Lower leg skin (tissue), 4 donors: ENCODE results near the gene ARID3B. TPM values are rescaled to one million over a fixed set of nuclear protein-coding genes. Genes with fewer than 3 reads are reported as not detected.
"Not testable (repeated sequence)": the region's sequence is repeated elsewhere in the genome, so short reads cannot be mapped to it uniquely, and the experiment has no call there.

Experiments
- DNase-seq, 2 donors: peaks; one replicate each; pipeline ENCODE4 v3.0.0-alpha.2; 2019; ENCODE audit warnings: low spot score in 2 of 2
- H3K4me3 ChIP-seq: fragments of 200-600 bp; sonication (generic); 2 replicates; pipeline ENCODE4 v1.5.1; 2017; ENCODE audit warnings: mild to moderate bottlenecking, low read depth; ENCODE audit not compliant: poor library complexity, severe bottlenecking
- POLR2A ChIP-seq, 2 donors: fragments of 450-650 bp; IDR thresholded peaks; one replicate each; pipeline ENCODE4 v1.6.1; 2016 to 2017; ENCODE audit warnings: antibody characterized with exemption in 2 of 2, mild to moderate bottlenecking in 1 of 2, moderate library complexity in 1 of 2
- WGBS, 2 donors: methylation state at CpG; one replicate each; pipeline ENCODE4 v1.1.5; 2018; 5-methylcytosine and 5-hydroxymethylcytosine counted together
- intact Hi-C: fragments of 100-400 bp; cut with DNase I; formaldehyde crosslinking; loops from one replicate; pipeline ENCODE4 v1.15.0; 2023; ENCODE audit warnings: low total_unique reads
- total RNA-seq, 4 donors: library from RNA; depleted of rRNA; stranded (reverse); fragments of >200 nt; gene quantifications; one replicate each; pipeline ENCODE4 v1.1.0, GENCODE V29; 2016
- TF ChIP-seq, protein P1 (sequence below), 3 donors: fragments of 450-650 bp; IDR thresholded peaks; one replicate each; pipeline ENCODE4 v1.5.1; 2016; ENCODE audit warnings: antibody characterized with exemption in 3 of 3, mild to moderate bottlenecking in 3 of 3, moderate library complexity in 2 of 3

Gene ARID3B
- total RNA-seq, 4 donors from 2014 or later: 4.9 to 6.3 (median 6.1) TPM

DNA sequence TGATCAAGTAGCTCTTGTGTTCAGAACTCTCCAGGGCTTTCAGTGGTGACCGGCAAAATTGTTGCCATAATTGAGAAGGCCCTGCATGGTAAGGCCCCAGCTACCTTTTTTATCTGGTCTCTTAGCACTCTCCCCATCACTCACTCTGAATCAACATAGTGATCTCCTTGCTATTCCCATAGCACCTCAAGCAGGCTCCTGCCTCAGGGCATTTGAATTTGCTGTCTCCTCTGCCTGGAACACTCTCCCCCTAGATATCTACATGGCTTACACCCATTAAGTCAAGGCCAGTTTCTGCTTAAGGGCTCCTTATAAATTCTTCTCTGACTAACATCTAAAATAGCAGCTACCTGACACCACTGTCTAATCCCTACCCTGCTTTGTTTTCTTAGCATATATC, 3.3 kb upstream of the ARID3B start:
- DNase-seq: peak in 1 of 2 donors; percentile 9
- WGBS, 2 donors: 94 to 100% methylated on average over 1 of the region's 1 CpG
- H3K4me3 ChIP-seq: no peak overlapping the region
- TF ChIP-seq POLR2A (IDR thresholded peaks at IDR 0.05): no peak
- TF ChIP-seq, protein P1, sequence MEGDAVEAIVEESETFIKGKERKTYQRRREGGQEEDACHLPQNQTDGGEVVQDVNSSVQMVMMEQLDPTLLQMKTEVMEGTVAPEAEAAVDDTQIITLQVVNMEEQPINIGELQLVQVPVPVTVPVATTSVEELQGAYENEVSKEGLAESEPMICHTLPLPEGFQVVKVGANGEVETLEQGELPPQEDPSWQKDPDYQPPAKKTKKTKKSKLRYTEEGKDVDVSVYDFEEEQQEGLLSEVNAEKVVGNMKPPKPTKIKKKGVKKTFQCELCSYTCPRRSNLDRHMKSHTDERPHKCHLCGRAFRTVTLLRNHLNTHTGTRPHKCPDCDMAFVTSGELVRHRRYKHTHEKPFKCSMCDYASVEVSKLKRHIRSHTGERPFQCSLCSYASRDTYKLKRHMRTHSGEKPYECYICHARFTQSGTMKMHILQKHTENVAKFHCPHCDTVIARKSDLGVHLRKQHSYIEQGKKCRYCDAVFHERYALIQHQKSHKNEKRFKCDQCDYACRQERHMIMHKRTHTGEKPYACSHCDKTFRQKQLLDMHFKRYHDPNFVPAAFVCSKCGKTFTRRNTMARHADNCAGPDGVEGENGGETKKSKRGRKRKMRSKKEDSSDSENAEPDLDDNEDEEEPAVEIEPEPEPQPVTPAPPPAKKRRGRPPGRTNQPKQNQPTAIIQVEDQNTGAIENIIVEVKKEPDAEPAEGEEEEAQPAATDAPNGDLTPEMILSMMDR (IDR thresholded peaks at IDR 0.05): no peak
- intact Hi-C loops: no loop called here

DNA sequence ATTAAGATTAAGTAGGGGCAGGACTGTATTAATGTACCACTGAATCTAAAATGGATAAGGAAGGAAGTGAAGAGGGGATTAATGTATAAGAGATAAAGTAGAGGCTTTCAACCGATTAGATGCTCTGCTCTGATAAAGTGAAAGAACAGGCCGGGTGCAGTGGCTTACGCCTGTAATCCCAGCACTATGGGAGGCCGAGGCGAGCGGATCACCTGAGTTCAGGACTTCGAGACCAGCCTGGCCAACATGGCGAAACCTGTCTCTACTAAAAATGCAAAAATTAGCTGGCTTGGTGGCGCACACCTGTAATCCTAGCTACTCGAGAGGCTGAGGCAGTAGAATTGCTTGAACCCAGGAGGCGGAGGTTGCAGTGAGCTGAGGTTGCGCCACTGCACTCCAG, 1.5 kb upstream of the ARID3B start:
- H3K4me3 ChIP-seq, intact Hi-C loops: not testable (repeated sequence)
- DNase-seq: peak in 1 of 2 donors; percentile 52
- WGBS, 2 donors: 88 to 94% methylated on average over 12 of the region's 12 CpGs

DNA sequence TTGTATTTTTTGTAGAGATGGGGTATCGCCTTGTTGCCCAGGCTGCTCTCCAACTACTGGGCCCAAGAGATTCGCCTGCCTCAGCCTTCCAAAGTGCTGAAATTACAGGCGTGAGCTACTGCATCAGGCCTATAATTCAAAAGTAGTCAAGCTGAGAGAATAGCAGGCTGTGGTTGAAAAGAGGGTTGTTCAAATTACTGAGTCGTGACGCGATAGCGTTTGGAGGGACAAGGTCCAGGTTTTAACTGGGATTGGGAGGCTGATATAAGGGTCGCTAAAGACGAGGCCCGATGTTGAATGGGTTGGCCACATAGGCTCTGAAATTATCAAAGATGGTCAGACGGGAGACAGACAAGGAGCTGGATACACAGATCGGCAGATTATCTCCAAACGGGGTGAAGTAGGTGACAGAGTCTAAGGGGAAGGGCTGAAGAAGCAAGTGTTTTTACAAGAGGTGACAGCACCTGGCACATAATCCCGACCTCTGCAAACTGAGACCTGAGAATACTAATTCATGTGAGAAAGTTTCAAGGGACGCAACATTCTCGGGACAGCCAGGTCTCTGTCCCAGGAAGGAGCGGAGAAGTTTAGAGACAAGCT, 759 bp upstream of the ARID3B start:
- 1 to 3% methylated on average over 17 of the region's 17 CpGs for WGBS, 2 donors
- intact Hi-C loops: loop anchor here (10.0 kb wide), 2 partner anchors 225 to 805 kb away; partner anchors contain the start of gene NEIL1
- peak overlapping the region; percentile 42 for H3K4me3 ChIP-seq
- TF ChIP-seq, protein P1 (IDR thresholded peaks at IDR 0.05): no peak
- no peak for TF ChIP-seq POLR2A (IDR thresholded peaks at IDR 0.05)
- peak in 1 of 2 donors; percentile 37 for DNase-seq

DNA sequence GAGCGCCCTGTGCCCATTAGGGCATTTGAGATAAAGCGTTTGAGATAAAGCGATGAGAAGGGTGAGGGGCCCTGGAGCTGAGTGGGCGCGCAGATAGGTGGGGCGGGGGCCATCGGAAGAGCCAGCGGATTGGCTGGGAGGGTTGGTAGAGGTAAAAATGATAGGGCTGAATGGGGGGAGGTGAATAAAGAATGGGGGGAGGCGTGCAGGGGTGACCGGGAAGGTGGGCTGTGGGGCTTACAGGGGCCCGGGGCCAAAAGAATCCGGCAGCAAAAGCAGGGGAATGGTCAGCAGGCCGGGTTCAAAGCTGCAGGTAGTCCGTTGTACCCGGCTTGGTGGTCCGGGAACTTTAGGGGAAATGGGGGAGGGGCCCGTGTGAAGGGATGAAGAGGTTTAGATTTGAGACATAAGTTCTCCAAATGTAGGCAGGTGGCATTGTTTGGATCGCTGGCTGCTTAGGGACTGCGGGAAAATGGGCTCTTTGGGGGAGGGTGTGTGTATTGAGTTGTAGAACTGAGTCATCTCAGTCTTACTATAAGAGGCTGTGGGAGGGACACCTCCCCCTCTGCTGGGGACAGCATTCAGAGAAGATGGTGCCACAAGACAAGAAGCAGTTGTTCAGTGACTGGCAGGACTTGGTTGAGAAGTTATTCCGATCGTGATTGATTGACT, 610 bp downstream of the ARID3B start:
- 2% methylated on average over 21 of the region's 21 CpGs for WGBS, 2 donors
- peak; percentile 35 to 88 for DNase-seq
- intact Hi-C loops: loop anchor here (10.0 kb wide), 2 partner anchors 223 to 803 kb away; partner anchors contain the start of gene NEIL1
- peak overlapping the region; percentile 64 for H3K4me3 ChIP-seq
- TF ChIP-seq POLR2A (IDR thresholded peaks at IDR 0.05): no peak
- TF ChIP-seq, protein P1 (IDR thresholded peaks at IDR 0.05): no peak

DNA sequence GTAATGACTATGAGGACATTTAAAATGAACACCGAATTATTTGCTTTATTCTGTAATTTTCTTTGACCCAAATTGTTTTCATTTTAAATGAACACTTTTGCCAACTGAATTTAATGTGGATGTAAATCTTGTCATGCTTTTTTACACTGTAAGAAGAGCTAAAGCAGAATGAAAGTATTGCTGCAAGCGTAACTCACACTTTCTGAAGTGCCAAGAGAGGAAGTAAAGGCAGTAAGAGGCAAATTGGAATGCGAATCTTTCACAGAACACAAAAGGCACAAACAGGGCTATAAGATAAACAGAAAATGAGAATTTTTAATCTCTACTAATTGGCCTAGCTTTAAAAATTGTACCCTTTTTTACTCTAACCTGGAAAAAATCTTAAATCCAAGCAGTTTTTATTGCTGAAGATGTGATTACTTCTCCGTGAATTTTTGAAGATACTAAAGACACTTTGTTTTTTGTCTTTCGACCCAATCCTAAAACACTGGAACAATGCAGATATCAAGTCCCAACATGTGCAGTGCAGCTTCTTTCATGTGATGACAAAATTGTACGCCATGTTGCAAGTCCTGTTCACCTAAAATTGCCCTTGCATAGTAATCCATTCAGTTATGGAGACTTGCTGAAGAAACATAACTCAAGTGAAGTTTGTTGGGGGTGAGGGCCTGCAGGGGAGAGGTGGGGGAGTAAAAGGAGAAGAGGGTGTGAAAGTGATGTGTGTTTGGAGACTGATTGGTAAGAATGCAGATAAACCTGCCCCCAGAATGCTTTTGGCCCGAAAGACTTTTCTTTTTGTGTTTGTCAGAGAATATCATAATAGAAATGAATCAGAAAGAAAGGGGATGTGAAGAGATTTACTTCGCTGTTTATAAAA, 1.4 kb downstream of the ARID3B start:
- 36 to 39% methylated on average over 8 of the region's 8 CpGs for WGBS, 2 donors
- peak in 1 of 2 donors; percentile 32 for DNase-seq
- TF ChIP-seq POLR2A (IDR thresholded peaks at IDR 0.05): no peak
- TF ChIP-seq, protein P1 (IDR thresholded peaks at IDR 0.05): no peak
- no peak overlapping the region for H3K4me3 ChIP-seq
- intact Hi-C loops: loop anchor here (10.0 kb wide), 2 partner anchors 222 to 802 kb away; partner anchors contain the start of gene NEIL1

DNA sequence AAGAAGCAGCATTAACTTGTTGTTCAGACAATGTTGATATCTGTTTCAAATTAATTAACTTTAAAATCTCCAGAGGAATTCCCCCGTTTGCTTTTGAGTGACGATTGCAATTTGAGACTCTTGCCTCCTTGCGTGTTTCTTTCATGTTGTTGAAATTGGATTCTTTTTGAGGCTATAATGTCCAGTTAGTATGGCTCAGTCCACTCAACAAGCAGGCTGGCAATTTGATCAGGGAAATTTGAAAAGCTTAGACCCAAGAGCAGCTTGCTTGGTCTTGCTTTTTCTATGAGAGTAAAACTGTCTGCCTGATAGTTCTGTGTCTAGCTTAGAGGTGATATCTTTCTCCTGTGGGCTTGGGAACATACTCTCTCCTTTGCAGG, 2.0 kb downstream of the ARID3B start:
- TF ChIP-seq, protein P1 (IDR thresholded peaks at IDR 0.05): no peak
- TF ChIP-seq POLR2A (IDR thresholded peaks at IDR 0.05): no peak
- peak in 1 of 2 donors; percentile 21 for DNase-seq
- intact Hi-C loops: loop anchor here (10.0 kb wide), 2 partner anchors 222 to 802 kb away; partner anchors contain the start of gene NEIL1
- no peak overlapping the region for H3K4me3 ChIP-seq
- WGBS, 2 donors: 60 to 68% methylated on average over 3 of the region's 3 CpGs
